OCI-LY7 (cell line): ENCODE measurements around the gene SRSF2. TPM values are rescaled to one million over a fixed set of nuclear protein-coding genes. Genes with fewer than 3 reads are reported as not detected.

Source experiments
- BruUV-seq: library from RNA; stranded (reverse); fragments of 400-500 nt; replicated peaks from 2 replicates; lab custom pipeline; 2021; lab: Mats Ljungman, UMichigan
- CTCF ChIA-PET: fragments of 300-600 bp; sonication (Branson Sonifier 250); formaldehyde crosslinking; loops from one replicate; lab custom pipeline; 2022; ENCODE audit warnings: antibody characterized with exemption; ENCODE audit not compliant: unreplicated experiment; lab: Charles Lee
- POLR2A ChIA-PET: fragments of 300-600 bp; sonication (Branson Sonifier 250); formaldehyde crosslinking; loops from one replicate; lab custom pipeline; 2022; ENCODE audit warnings: antibody characterized with exemption; lab: Charles Lee
- DNase-seq: peaks from one replicate; pipeline ENCODE4 v3.0.0-alpha.2; 2015; ENCODE audit warnings: low spot score
- H2AFZ ChIP-seq: fragments of 200-600 bp; sonication (generic), shearing (Covaris generic); 2 replicates; pipeline ENCODE4 v1.6.1; 2014; ENCODE audit warnings: mild to moderate bottlenecking, antibody characterized with exemption, low read length, moderate library complexity
- H3K27ac ChIP-seq: fragments of 200-600 bp; sonication (generic); 2 replicates; pipeline ENCODE4 v1.5.1; 2014; ENCODE audit warnings: mixed run types, low read depth, mild to moderate bottlenecking, moderate library complexity, low read length, inconsistent platforms; ENCODE audit not compliant: poor library complexity, severe bottlenecking
- H3K36me3 ChIP-seq: fragments of 200-600 bp; sonication (generic); 2 replicates; pipeline ENCODE4 v1.6.1; 2014; ENCODE audit warnings: mild to moderate bottlenecking, antibody characterized with exemption, low read length, moderate library complexity, mixed read lengths; ENCODE audit not compliant: insufficient read depth
- H3K4me1 ChIP-seq: fragments of 200-600 bp; sonication (generic); 2 replicates; pipeline ENCODE4 v1.5.1; 2014; ENCODE audit warnings: mild to moderate bottlenecking, low read length; ENCODE audit not compliant: insufficient read depth, poor library complexity, severe bottlenecking
- H3K4me2 ChIP-seq: fragments of 200-600 bp; sonication (generic); 2 replicates; pipeline ENCODE4 v1.6.1; 2014; ENCODE audit warnings: mild to moderate bottlenecking, low read length
- H3K4me3 ChIP-seq: fragments of 200-600 bp; sonication (generic); 2 replicates; pipeline ENCODE4 v1.5.1; 2014; ENCODE audit warnings: mild to moderate bottlenecking, low read depth, low read length; ENCODE audit not compliant: poor library complexity, severe bottlenecking
- H3K79me2 ChIP-seq: fragments of 200-600 bp; sonication (generic); 2 replicates; pipeline ENCODE4 v1.6.1; 2016; ENCODE audit warnings: low read depth, mild to moderate bottlenecking, low read length, moderate library complexity, mixed read lengths; ENCODE audit not compliant: insufficient read depth
- H3K9me2 ChIP-seq: fragments of 200-600 bp; sonication (generic); 2 replicates; pipeline ENCODE4 v1.6.1; 2016; ENCODE audit warnings: mild to moderate bottlenecking, low read length, mixed read lengths; ENCODE audit not compliant: insufficient read depth
- H3K9me3 ChIP-seq: fragments of 200-600 bp; sonication (generic); 2 replicates; pipeline ENCODE4 v1.6.1; 2014; ENCODE audit warnings: mild to moderate bottlenecking, mixed run types, low read length, mixed read lengths
- H4K20me1 ChIP-seq: fragments of 200-600 bp; sonication (generic); 2 replicates; pipeline ENCODE4 v1.6.1; 2014; ENCODE audit warnings: mild to moderate bottlenecking, antibody characterized with exemption, low read length, moderate library complexity, mixed read lengths; ENCODE audit not compliant: insufficient read depth
- EZH2phosphoT487 ChIP-seq: fragments of 200-600 bp; sonication (generic); IDR thresholded peaks from 2 replicates; pipeline ENCODE4 v1.6.1; 2018; ENCODE audit warnings: low read depth, borderline replicate concordance, mild to moderate bottlenecking, mixed run types, antibody characterized with exemption, low read length, moderate library complexity, mixed read lengths
- intact Hi-C: fragments of 100-400 bp; cut with micrococcal nuclease; formaldehyde crosslinking; loops from one replicate; pipeline ENCODE4 v1.10.0; 2022; ENCODE audit not compliant: unreplicated experiment
- total RNA-seq, 2 experiments: library from RNA; depleted of rRNA in 1 of 2; stranded (reverse); fragments of >200 nt in 1 of 2; shearing (Covaris generic) in 1 of 2; gene quantifications; 2 replicates each; pipeline ENCODE4 v1.2.3, GENCODE V29; 2014 to 2022
- TF ChIP-seq, protein P1 (sequence below): fragments of 200-600 bp; sonication (generic); conservative IDR thresholded peaks from 2 replicates; pipeline ENCODE4 v1.5.1; 2014; ENCODE audit warnings: mild to moderate bottlenecking, antibody characterized with exemption, low read length, moderate library complexity, mixed read lengths

Gene SRSF2
- total RNA-seq, 2 experiments from 2014 or later, result 619 to 2,207 TPM

- intact Hi-C loops, result no loop called here
- Histone ChIP-seq H3K36me3 (peaks cover 71% of the 10 kb centered on the region), H3K9me3 (no peaks in the 10 kb centered on the region), H2AFZ (no peak overlapping the region), H3K27ac (peak overlapping the region; percentile 47), H3K4me3 (peak overlapping the region; percentile 14), H3K79me2 (0 out of 2 replicates have a peak, but pooled peaks cover 3% of the 10 kb centered on the region), H3K4me1 (peaks cover 23% of the 10 kb centered on the region), H3K9me2 (no peaks in the 10 kb centered on the region), H4K20me1 (no peaks in the 10 kb centered on the region; the same call in 1 of the 2 replicates), H3K4me2 (peak overlapping the region; percentile 70)
- CTCF ChIA-PET, result interaction anchor here (1.4 kb wide), 1 partner anchor 158 kb away, joined by 5 read pairs; no protein-coding TSS in a partner anchor
- TF ChIP-seq, protein P1, sequence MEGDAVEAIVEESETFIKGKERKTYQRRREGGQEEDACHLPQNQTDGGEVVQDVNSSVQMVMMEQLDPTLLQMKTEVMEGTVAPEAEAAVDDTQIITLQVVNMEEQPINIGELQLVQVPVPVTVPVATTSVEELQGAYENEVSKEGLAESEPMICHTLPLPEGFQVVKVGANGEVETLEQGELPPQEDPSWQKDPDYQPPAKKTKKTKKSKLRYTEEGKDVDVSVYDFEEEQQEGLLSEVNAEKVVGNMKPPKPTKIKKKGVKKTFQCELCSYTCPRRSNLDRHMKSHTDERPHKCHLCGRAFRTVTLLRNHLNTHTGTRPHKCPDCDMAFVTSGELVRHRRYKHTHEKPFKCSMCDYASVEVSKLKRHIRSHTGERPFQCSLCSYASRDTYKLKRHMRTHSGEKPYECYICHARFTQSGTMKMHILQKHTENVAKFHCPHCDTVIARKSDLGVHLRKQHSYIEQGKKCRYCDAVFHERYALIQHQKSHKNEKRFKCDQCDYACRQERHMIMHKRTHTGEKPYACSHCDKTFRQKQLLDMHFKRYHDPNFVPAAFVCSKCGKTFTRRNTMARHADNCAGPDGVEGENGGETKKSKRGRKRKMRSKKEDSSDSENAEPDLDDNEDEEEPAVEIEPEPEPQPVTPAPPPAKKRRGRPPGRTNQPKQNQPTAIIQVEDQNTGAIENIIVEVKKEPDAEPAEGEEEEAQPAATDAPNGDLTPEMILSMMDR, result no peak
- no peak for TF ChIP-seq EZH2phosphoT487
- no peak for DNase-seq
- POLR2A ChIA-PET, result no interaction called here
- BruUV-seq, result no TSS peak
Measured at GRCh38 chr17:76715496-76715830, 21.7 kb downstream of the SRSF2 start.

DNA sequence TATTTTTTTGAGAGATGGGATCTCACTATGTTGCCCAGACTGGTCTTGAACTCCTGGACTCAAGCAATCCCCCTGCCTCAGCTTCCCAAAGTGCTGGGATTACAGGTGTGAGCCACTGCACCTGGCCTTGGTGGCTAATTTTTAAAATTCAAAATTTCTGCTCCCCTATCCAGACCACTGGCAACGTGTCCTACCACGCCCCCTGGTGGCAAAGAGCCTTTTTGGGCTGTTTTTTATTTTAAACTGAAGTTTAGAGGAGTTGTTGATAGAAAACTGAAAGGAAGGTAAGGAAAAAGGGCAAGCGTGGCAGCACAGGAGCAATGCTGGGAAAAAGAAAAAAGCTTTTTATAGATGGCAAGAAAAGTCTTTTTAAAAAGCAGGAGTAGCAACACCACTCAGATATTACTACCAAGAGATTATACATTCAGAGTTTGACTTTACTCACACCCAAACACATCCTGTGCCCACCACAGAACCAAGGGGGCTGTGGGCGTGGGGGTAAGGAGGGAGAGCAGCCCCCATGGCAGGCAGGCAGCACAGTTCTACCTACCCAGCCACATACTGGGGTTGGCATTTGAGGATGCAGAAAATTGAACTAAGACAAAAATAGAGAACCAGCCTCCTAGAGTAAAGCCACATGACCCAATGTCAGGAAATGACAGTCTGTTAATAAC lies 22.2 kb downstream of the SRSF2 start:
- intact Hi-C loops, result no loop called here
- Histone ChIP-seq H3K4me3 (peak overlapping the region; percentile 14), H3K9me3 (no peaks in the 10 kb centered on the region), H2AFZ (no peak overlapping the region), H3K79me2 (0 out of 2 replicates have a peak, but pooled peaks cover 3% of the 10 kb centered on the region), H3K9me2 (no peaks in the 10 kb centered on the region), H3K4me2 (peak overlapping the region; percentile 70), H3K4me1 (peaks cover 26% of the 10 kb centered on the region), H3K27ac (peak overlapping the region; percentile 47), H4K20me1 (no peaks in the 10 kb centered on the region; the same call in 1 of the 2 replicates), H3K36me3 (peaks cover 66% of the 10 kb centered on the region)
- no TSS peak for BruUV-seq
- peak; percentile 82 for DNase-seq
- TF ChIP-seq, protein P1, result peak; percentile 100
- no peak for TF ChIP-seq EZH2phosphoT487
- POLR2A ChIA-PET, result no interaction called here
- CTCF ChIA-PET, result interaction anchor here (1.4 kb wide), 1 partner anchor 158 kb away, joined by 5 read pairs; no protein-coding TSS in a partner anchor

DNA sequence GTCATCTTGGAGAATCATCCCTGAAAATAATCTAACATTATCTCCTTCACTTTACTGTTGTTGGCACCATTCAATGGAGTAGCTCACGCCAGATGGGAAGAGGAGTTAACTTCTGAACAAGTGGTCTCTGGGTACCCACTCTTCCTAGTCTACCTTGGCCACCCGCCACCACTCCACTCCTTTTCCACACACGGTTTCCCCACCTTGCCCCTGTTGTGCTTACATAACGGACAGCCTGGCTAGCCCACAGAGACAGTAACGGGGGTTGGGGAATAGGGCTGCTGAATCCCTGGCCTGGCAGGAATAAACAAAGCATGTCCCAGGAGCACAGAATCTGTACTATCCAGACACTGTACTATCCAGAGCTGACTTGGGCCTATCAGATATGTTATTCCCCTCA lies 22.8 kb downstream of the SRSF2 start:
- Histone ChIP-seq H3K4me1 (peaks cover 26% of the 10 kb centered on the region), H3K4me3 (no peak overlapping the region), H3K79me2 (0 out of 2 replicates have a peak, but pooled peaks cover 3% of the 10 kb centered on the region), H2AFZ (no peak overlapping the region), H3K27ac (no peak overlapping the region), H3K4me2 (no peak overlapping the region), H3K9me3 (no peaks in the 10 kb centered on the region), H3K36me3 (peaks cover 60% of the 10 kb centered on the region), H3K9me2 (no peaks in the 10 kb centered on the region), H4K20me1 (no peaks in the 10 kb centered on the region; the same call in 1 of the 2 replicates)
- DNase-seq, result no peak
- ChIA-PET POLR2A (interaction anchor here (0.6 to 0.8 kb wide), 2 partner anchors 10 to 19 kb away, joined by 3 to 4 read pairs; no protein-coding TSS in a partner anchor), CTCF (no interaction called here)
- intact Hi-C loops, result no loop called here
- BruUV-seq, result no TSS peak
- TF ChIP-seq EZH2phosphoT487, result no peak
- TF ChIP-seq, protein P1, result no peak
